HCT116 (cell line): ENCODE measurements around the gene HPDL.

Experiments
- CEBPB ChIP-seq: IDR thresholded peaks from 2 replicates; pipeline ENCODE4 v1.6.1; 2012; ENCODE audit warnings: low read depth
- EGR1 ChIP-seq: IDR thresholded peaks from 2 replicates; pipeline ENCODE4 v1.6.1; 2012; ENCODE audit warnings: low read depth
- EZH2 ChIP-seq: fragments of 200-600 bp; sonication (generic); IDR thresholded peaks from 2 replicates; pipeline ENCODE4 v1.6.1; 2017; ENCODE audit warnings: antibody characterized with exemption, mixed run types
- POLR2A ChIP-seq: IDR thresholded peaks from 2 replicates; pipeline ENCODE4 v1.7.0; 2011; ENCODE audit warnings: borderline replicate concordance; ENCODE audit not compliant: insufficient read depth, insufficient read length; ENCODE audit errors: extremely low read depth
- RAD21 ChIP-seq: IDR thresholded peaks from 2 replicates; pipeline ENCODE4 v1.6.1; 2012; ENCODE audit warnings: low read depth, mild to moderate bottlenecking
- SP1 ChIP-seq: IDR thresholded peaks from 2 replicates; pipeline ENCODE4 v1.6.1; 2012; ENCODE audit warnings: low read depth
- YY1 ChIP-seq: IDR thresholded peaks from 2 replicates; pipeline ENCODE4 v1.6.1; 2011; ENCODE audit warnings: low read length, low read depth, moderate library complexity, mild to moderate bottlenecking; ENCODE audit not compliant: insufficient replicate concordance; ENCODE audit errors: extremely low read depth
- ZBTB33 ChIP-seq: IDR thresholded peaks from 2 replicates; pipeline ENCODE4 v1.6.1; 2011; ENCODE audit warnings: mild to moderate bottlenecking, low read length, moderate library complexity; ENCODE audit not compliant: insufficient replicate concordance; ENCODE audit errors: extremely low read depth
- ZFX ChIP-seq: fragments of 450-650 bp; IDR thresholded peaks from 2 replicates; pipeline ENCODE4 v1.6.1; 2017
- TF ChIP-seq, protein P1 (sequence below), 3 experiments: fragments of 200-600 bp in 1 of 3; sonication (generic) in 1 of 3; IDR thresholded peaks in 2 of 3; conservative IDR thresholded peaks in 1 of 3; 2 replicates each; pipeline ENCODE4 v1.5.1; 2012 to 2017; ENCODE audit warnings: low read depth in 2 of 3, low read length in 2 of 3, antibody characterized with exemption in 1 of 3, borderline replicate concordance in 1 of 3, control low read depth in 1 of 3, mild to moderate bottlenecking in 1 of 3, mixed read lengths in 1 of 3, mixed run types in 1 of 3, moderate library complexity in 1 of 3; ENCODE audit not compliant: insufficient read depth in 1 of 3
- TF ChIP-seq, protein P2 (sequence below): IDR thresholded peaks from 2 replicates; pipeline ENCODE4 v1.6.1; 2012
- TF ChIP-seq, protein P3 (sequence below): IDR thresholded peaks from 2 replicates; pipeline ENCODE4 v1.6.1; 2012; ENCODE audit warnings: low read depth

GRCh38 chr1:45356186-45356585 lies 29.5 kb downstream of the HPDL start:
- TF ChIP-seq POLR2A = no peak
- TF ChIP-seq, protein P1, sequence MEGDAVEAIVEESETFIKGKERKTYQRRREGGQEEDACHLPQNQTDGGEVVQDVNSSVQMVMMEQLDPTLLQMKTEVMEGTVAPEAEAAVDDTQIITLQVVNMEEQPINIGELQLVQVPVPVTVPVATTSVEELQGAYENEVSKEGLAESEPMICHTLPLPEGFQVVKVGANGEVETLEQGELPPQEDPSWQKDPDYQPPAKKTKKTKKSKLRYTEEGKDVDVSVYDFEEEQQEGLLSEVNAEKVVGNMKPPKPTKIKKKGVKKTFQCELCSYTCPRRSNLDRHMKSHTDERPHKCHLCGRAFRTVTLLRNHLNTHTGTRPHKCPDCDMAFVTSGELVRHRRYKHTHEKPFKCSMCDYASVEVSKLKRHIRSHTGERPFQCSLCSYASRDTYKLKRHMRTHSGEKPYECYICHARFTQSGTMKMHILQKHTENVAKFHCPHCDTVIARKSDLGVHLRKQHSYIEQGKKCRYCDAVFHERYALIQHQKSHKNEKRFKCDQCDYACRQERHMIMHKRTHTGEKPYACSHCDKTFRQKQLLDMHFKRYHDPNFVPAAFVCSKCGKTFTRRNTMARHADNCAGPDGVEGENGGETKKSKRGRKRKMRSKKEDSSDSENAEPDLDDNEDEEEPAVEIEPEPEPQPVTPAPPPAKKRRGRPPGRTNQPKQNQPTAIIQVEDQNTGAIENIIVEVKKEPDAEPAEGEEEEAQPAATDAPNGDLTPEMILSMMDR (IDR thresholded peaks at IDR 0.05 in 2 of 3, conservative IDR thresholded peaks at IDR 0.05 in 1 of 3; ENCODE audit: borderline replicate concordance in 1 of 3, insufficient read depth in 1 of 3, low read depth in 2 of 3, low read length in 2 of 3) = no peak
- TF ChIP-seq EGR1 = no peak
- TF ChIP-seq RAD21 = peak; percentile 10; the same call in 1 of the 2 replicates
- no peak for TF ChIP-seq CEBPB
- TF ChIP-seq YY1 = no peak
- TF ChIP-seq SP1 = peak; percentile 14; the same call in 1 of the 2 replicates
- TF ChIP-seq EZH2 = no peak
- TF ChIP-seq, protein P2, sequence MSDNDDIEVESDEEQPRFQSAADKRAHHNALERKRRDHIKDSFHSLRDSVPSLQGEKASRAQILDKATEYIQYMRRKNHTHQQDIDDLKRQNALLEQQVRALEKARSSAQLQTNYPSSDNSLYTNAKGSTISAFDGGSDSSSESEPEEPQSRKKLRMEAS = no peak
- TF ChIP-seq ZFX = no peak
- TF ChIP-seq ZBTB33 = no peak
- TF ChIP-seq, protein P3, sequence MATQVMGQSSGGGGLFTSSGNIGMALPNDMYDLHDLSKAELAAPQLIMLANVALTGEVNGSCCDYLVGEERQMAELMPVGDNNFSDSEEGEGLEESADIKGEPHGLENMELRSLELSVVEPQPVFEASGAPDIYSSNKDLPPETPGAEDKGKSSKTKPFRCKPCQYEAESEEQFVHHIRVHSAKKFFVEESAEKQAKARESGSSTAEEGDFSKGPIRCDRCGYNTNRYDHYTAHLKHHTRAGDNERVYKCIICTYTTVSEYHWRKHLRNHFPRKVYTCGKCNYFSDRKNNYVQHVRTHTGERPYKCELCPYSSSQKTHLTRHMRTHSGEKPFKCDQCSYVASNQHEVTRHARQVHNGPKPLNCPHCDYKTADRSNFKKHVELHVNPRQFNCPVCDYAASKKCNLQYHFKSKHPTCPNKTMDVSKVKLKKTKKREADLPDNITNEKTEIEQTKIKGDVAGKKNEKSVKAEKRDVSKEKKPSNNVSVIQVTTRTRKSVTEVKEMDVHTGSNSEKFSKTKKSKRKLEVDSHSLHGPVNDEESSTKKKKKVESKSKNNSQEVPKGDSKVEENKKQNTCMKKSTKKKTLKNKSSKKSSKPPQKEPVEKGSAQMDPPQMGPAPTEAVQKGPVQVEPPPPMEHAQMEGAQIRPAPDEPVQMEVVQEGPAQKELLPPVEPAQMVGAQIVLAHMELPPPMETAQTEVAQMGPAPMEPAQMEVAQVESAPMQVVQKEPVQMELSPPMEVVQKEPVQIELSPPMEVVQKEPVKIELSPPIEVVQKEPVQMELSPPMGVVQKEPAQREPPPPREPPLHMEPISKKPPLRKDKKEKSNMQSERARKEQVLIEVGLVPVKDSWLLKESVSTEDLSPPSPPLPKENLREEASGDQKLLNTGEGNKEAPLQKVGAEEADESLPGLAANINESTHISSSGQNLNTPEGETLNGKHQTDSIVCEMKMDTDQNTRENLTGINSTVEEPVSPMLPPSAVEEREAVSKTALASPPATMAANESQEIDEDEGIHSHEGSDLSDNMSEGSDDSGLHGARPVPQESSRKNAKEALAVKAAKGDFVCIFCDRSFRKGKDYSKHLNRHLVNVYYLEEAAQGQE = no peak
